ENCODE data around the gene SPIRE1.

The SPIRE1 gene

DNA sequence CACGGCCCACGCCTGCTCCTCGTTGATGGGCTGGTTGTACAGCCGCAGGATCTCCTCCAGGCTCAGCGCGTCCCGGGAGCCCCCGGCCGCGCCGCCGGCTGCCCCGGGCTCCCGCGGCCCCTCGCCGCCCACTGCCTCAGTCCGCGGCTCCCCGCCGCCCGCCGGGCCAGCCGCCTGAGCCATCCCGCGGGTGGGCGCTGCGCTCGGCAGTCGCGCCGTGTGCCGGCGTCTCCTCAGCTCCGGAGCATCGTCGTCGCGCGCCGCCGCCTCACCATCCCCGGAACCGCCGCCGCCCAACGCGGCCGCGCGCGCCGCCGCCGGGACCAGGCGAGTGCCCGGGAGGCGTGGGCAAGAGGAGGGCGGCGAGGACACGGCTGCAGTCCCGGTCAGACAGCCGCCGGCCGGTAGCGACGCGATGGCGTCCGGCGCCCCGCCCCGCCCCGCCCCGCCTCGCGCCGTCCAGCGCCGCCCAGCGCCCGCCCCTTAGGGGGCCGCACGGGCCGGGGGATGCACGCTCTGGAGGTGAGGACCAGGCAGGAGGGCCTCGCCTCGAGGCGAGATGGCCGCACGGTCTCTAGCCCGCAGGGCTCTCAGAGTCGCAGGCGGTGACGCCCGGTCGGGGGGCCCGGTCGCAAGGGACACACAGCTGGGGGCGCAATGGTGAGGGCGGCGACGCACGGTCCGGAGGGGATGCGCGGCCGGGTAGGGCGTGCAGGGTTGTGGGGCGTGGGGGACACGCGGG is at the start of gene SPIRE1:
Gene SPIRE1, minus strand, starts transcription at position 424 of the 742 bp plus-strand sequence. Its CDS starts 241 bp downstream, at position 183.
- peak; percentile 26 for DNase-seq (ENCODE audit: low spot score)

DNA sequence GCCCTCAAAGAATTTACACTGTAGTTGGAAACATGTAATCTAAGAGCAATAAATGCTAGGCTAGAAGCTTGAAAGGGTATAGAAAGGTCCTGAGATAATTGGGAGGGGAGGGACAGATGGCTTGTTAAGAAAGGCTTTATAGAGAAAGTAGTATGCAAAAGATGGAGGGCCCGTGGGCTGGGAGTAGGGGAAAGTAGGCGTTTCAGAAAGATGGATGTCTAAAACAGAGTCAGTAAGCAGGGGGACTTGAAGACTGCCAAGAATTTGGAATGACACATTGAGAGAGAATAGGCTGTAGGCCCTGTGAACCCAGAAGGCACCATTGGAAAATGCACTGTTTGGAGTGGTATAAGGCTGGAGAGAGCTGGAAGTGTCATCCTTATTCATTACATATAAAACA is 45.8 kb upstream of the SPIRE1 start:
- no peak for DNase-seq (ENCODE audit: low spot score)

DNA sequence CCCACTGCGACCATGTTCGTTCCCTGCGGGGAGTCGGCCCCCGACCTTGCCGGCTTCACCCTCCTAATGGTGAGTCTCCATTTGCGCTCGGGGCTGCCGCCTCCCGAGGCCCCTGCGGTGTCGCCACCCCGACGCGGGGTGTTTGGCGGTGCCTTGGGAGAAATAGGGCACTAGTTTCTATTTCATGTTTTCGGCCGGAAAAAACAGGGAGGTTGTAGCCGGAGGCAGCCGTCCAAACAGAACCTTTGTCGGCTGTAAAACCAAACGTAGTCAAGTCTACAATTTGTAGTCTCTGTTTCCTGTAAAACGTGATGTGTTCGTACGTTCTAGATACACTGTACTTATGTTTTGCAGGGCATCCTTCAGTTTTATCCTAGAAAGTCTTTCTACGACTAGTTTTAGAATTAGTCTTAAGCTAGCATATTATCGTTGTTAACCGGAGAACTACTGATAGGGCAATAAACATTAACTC is 45.2 kb upstream of the SPIRE1 start:
- no peak for DNase-seq (ENCODE audit: low spot score)

DNA sequence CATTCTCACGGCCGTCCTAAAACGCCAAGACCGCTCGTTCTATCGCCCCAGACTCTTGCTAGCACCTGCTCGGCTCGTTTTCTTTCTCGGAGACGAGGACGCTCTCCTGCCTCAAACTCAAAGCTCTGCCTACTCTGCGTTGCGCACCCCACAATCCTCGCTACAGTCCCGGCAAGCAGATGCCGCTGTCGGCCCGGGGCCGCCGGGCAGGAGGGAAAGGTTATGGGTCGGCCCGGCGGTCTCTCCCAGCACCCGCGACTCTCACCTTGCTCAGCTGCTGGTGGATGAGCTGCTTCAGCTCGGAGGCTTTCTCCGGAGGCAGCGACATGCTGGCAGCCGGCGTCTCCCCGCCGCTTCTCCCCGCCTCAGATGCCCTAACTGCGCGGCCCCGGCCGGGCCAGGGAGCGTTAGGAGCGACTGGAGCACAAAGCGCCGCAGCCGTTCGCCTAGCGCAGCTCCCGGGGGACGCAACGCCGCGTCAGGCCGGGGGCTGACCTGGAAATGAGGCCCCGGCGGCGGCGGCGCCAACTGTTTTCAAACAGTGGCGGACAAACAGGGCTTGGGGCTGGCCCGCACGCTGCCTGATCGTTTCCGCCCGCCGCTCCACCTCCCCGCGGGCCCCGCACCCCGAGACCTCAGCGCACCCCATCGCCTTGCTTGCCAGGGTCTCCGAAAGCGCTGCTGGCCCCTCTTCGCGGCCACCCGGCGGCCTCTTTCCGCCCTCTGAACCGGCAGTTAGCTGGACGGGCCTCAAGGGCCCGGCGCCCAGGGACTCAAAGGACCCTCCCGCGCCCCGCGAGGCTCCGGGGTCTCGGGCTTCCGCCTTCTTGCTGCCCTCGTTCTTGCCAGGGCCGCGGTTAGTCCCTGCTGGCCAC is 44.6 kb upstream of the SPIRE1 start, which contains the start of the genes CEP76 and PSMG2:
Gene CEP76, minus strand, starts transcription at position 503 of the 875 bp plus-strand sequence. Its CDS starts 175 bp downstream, at position 328.
Gene PSMG2, plus strand, starts transcription at position 822 of the 875 bp plus-strand sequence. CDS start 66 bp downstream, outside the sequence.
- peak; percentile 80 for DNase-seq (ENCODE audit: low spot score)

DNA sequence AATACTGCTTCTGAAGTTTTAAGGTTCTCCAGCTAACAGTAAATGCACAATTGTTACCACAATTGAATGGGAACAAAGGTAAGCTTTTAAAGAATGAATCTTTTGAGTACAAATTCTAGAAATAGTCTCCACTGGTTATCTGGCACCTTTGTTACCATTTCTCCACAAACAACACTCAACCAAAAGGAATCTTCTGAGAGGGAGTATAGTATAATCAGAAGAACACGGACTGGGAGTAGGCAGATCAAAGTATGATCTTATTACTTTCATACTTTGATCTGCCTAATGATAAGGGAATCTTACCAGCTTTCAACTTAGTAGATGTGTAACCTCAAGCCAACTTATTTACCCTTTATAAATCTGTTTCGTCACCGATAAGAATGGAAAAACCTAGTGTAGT is 43.3 kb upstream of the SPIRE1 start:
- DNase-seq (ENCODE audit: low spot score), result no peak

DNA sequence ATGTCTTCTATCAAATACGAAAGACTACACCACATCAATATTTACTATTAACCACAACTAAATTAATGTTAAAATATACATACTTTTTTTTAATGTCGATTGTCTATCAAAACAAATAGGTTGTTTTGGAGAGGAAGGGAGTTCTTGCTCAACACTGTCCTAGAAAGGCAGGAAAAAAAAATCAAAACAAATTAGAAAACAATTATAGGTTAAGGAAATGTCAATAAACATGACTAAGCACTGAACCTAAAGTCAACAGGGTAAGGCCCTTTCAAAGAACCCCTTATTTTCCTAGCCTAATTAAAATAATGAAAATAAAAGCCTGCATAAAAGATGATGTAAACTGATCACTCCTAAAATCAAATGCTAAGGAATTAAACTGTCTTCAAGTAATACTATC is 41.8 kb upstream of the SPIRE1 start:
- DNase-seq (ENCODE audit: low spot score), result no peak

DNA sequence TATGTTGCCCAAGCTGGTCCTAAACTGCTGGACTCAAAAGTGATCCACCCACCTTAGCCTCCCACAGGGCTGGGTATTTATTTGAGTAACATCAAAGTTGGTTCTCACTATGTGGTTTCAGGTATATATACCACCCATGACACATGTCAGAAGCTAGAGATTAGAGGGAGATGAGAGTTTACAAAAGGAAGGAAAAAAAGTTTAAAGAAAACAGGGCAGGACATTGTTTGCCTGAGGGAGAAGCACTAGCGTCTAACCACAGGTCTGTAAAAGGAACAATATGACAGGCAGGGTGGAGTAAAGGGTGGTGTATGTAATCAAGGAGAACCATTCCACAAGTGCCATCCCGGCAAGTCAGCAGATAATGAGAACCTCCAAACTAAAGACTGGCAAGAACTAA is 36.1 kb upstream of the SPIRE1 start:
- DNase-seq (ENCODE audit: low spot score), result no peak

DNA sequence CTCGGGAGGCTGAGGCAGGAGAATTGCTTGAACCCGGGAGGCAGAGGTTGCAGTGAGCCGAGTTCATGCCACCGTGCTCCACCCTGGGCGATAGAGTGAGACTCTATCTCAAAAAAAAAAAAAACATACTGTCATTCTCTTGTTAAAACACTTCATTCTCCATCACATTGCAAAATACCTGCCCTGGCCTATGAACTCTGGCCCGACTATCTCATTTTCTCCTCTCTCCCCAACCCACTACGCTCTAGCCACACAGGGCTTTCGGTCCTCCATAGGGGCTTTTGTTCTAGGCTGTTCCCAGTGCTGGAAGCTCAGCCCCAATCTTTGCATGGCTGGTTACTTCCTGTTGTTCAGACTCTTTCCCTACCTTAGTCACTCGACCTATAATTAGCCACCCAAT is 34.3 kb upstream of the SPIRE1 start:
- no peak for DNase-seq (ENCODE audit: low spot score)

DNA sequence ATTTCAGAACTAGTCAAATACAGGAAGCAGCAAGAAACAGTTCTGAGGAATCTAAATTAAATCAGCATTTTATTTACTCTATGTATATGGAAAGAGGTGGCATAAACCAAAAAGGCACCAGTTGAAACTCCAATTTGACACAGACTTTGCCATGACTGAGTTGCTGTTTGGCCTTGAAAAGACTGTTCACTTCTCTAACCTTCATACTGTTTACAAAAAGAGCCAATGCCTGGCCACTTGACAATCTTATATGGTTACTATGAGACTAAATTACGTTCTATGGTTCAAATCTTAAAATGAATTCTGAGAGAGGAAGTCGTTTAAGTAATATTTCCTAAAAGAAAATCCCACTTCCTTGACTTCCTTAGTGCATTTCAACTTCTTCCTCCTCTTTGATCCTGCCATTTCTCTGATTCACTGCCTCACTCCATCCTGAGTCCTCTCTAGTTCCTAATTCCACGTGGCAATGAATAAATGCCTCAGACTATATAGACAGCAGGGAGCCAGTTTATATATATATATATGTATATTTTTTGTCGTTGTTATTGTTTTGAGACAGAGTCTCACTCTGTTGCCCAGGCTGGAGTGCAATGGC is 31.4 kb upstream of the SPIRE1 start:
- no peak for DNase-seq (ENCODE audit: low spot score)

DNA sequence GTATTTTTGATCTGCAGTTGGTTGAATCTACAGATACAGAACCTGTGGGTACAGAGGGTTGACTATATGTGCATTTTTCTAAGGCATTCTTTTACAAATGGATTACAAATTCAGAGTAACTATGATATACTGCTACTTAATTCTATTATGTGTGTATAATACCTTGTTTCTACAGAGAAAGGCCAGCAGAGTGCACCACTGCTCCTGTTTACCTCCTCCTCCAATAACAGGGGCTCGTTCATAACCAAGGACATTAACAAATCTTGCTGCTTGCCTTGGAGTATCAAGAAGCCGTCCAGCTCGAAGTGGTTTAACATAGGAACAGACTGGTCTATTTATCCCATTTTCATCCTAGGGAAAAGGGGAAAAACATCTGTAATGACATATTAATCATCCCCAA is 28.2 kb upstream of the SPIRE1 start:
- no peak for DNase-seq (ENCODE audit: low spot score)

DNA sequence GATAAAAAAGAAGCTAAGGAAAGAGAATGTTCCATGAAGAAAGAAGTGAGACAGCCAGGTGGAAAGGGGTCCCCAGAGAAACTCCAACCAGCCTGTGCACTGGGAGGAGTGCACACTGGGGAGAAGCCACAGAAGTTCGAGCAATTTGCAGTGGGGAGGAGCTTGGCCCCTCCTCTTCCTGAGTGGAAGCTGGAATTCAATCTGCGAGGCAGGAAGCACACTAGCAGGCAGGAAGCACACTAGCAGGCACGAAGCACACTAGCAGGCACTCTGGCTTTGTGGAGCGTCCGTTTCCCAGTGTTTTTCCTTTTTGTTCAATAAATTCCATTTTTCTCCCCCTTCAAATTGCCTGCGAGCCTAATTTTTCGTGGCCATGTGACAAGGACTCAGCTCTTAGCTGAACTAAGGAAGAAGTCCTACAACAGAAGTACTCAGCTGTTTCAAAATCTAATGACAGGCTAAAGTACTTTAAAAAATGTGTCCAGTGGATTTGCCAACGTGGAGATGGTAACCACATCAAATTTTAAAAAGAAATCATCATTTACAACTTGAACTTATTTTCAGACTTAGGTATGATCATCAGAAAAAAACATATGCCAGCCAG is 21.4 kb upstream of the SPIRE1 start:
- DNase-seq (ENCODE audit: low spot score), result no peak

DNA sequence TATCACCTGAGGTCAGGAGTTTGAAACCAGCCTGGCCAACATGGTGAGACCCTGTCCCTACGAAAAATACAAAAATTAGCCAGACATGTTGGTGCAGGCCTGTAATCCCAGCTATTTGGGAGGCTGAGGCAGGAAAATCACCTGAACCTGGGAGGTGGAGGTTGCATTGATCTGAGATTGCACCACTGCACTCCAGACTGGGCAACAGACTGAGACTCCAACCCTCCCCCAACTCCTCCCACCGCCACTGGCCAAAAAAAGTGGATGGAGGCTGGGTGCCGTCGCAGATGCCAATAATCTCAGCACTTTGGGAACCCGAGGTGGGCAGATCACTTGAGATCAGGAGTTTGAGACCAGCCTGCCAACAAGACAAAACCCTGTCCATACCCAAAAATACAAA is 10.1 kb upstream of the SPIRE1 start:
- DNase-seq (ENCODE audit: low spot score), result no peak

DNA sequence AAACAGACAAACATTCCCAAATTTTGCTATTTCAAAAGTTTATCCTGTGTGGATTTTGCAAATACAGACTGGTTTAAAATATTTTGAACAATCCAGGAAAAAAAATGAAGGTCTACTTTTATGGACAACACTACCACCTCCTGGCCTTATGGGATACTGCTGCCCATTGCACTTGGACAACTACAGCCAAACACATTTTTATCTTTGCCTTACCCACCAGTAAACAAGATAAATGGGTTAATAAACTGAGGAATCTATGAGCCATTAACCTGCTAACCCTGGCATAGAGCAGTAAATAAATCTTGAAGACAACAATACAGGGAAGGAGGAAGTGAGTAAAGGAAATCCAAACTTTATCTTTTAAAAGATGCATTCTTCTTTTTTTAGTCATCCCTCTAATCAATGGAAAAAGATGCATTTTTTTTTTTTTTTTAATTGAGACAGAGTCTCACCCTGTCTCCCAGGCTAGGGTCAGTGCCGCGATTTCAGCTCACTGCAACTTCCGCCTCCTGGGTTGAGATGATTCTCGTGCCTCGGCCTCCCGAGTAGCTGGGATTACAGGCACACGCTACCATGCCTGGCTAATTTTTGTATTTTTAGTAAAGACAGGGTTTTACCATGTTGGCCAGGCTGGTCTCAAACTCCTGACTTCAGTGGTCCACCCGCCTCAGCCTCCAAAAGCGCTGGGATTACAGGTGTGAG is 2.1 kb upstream of the SPIRE1 start:
- peak; percentile 31 for DNase-seq (ENCODE audit: low spot score)

DNA sequence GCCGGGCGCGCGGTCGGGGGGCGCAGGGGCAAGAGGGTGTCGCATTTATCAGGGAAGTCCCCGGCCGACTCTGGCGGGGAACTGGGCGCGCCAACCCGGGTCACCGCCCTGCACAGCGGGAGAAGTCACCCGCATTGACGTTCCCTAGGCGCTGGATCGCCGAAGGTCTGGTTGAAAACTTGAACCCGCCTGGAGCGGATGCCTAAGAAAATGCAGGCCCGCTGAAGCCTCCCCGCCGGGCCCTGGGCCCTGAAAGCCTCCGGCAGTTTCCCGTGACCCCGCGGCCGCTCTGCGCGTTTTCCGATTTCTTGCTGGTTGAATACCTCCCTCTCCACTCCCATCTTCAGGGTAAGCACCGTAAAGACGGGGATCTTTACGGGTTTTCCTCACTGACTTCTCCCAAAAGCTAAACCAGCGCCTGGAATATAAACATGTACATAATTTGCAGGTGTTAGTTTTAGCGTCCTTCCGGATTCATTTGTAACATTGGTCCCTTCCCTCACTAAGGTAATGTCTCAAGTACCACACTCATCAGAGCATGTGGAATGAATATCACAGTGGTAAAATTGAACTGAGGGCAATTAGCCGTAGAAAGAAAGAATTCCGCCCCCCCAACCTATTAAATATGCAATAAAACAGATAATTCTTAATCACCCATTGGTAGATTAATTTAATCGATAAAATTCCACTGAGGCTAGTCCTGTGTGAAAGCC is 675 bp upstream of the SPIRE1 start:
- no peak for DNase-seq (ENCODE audit: low spot score)

DNA sequence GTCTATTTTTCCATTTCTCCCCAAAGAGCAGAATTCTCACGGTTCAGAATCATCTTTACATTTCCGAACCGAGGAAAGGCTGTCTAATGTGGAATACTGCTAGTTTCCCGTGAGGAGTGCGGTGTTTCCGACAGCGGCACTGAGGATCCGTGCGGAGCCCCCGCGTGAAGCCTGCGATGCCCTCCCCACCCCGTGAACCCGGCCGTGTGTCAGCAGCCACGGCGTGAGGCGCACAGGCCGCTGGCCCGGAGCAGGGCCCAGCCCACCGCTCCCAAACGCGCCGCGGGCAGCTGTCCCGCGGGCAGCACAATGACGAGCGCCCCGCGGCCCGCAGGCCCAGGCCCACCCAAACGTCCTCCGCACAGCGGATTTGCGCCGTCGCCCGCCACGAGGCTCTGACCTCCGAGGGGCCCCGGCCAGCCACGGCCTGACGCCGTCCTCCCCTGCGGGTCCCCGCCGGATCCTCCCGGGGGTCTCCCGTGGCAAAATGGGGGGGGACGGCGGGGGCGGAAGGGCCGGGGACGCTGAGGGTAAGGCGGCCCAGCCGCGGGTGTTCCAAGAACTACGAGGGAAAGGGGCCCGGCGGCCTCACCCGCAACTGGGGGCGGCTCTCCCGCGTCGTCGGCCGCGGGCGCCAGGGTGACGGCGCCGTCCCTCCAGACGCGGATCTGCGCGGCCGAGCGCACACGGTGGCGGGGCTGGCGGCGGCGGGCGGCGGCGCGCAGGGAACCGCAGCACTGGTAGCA is 796 bp downstream of the SPIRE1 start:
- no peak for DNase-seq (ENCODE audit: low spot score)

DNA sequence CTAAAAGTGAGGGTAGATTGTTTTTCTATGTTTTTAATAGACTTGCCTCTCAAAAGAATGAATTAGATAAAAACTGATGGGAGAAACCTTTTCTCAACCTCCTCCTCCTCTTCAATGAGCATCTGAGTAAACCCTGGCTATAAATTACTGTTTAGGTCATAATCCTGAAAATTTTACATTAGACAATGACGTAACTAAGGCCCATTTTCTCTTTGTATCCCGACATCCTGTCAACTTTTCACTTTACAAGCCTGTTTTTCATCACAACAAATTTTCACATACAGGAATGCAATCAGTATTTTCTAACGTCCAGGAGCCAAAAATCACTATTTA is 1.3 kb downstream of the SPIRE1 start:
- DNase-seq (ENCODE audit: low spot score), result no peak

DNA sequence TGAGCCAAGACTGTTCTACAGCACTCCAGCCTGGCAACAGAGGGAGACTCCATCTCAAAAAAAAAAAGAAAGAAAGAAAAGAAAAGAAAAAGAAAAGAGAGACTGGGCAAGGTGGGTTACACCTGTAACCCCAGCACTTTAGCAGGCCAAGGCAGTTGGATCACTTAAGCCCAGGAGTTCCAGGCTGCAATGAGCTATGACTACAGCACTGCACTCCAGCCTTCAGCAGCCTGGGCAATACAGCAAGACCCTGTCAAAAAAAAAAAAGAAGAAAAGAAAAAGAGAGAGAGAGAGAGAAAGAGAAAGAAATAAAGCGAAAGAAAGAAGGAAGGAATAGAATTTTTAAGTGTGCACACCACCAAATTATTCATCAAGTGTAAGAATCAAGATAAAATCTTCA is 2.9 kb downstream of the SPIRE1 start:
- DNase-seq (ENCODE audit: low spot score), result no peak

DNA sequence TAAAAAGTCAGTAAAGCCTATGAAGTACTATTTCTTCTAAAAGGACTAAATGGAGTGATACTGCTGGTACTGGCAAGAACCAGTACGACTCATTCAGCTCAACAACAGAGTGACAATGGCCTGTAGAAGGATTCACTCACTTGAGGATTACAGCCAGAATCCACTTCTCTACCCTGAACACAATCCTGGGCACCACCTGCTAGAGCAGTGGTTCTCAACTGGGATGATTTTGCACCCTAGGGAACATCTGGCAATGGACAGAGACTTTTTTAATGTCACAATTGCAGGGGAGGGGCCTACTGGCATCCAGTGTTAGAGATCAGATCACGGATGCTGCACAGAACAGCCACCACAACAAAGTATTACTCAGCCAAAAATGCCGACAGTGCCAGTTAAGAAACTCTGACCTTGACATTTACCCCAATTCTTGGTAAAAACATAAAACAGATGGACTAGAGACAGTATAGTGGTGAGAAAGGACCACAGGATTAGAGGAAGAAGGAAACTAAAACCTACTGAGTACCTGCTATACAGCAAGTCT is 5.0 kb downstream of the SPIRE1 start:
- DNase-seq (ENCODE audit: low spot score), result no peak

DNA sequence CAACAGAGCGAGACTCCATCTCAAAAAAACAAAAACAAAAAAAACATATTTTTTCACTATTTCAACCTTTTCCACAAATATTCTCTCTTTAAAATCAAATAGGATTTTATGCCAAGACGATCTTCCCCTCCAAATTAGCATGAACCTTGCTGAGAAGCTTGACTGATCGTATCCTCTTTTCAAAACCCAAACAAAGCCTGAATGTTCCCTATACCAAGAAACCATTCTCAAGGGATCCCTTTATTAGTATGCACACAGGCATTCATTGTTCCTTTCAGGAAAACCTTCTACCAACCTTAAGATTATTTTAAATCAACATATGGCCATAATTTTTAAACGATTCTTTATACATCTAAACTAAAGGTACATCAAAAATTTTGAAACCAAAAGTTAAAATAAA is 6.3 kb downstream of the SPIRE1 start:
- no peak for DNase-seq (ENCODE audit: low spot score)

DNA sequence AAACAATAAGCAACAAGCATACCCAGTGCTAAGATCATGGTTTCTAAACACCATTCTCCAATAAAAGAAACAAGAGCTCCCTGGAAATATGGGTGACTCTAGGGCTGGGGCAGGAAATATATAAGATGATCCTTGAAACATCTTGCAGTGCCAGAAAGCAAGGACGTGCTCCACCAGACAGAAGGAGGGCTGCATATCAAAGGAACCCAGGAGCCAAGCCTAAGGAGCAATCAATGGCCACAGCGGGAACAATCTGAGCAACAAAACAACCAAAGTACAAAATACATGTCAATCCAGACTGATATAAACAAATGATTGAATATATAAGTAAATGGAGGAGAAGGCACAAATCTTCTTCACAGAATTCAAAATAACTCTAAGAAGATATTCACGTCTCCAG is 10.1 kb downstream of the SPIRE1 start:
- DNase-seq (ENCODE audit: low spot score), result no peak

All from CD4-positive, alpha-beta T cell treated with Interleukin-6 at 100 ng/mL for 8 hours (primary cell).